Astrocyte of the cerebellum (primary cell): Measurements from ENCODE around the gene CPS1.

Experiments
- DNase-seq: peaks from one replicate; pipeline ENCODE4 v3.0.0-alpha.2; 2011; ENCODE audit warnings: low read depth
- H3K4me3 ChIP-seq: 2 replicates; pipeline ENCODE4 v1.5.1; 2011; ENCODE audit warnings: mild to moderate bottlenecking, low read depth, low read length, moderate library complexity
- in situ Hi-C: cut with HindIII; loops from 2 replicates; pipeline ENCODE4 v1.10.0; 2017; ENCODE audit warnings: low sequenced_read_pairs
- TF ChIP-seq, protein P1 (sequence below): IDR thresholded peaks from 2 replicates; pipeline ENCODE4 v1.5.1; 2012; ENCODE audit warnings: low read length, low read depth, moderate library complexity, mild to moderate bottlenecking; ENCODE audit errors: missing control alignments

Gene CPS1

DNA sequence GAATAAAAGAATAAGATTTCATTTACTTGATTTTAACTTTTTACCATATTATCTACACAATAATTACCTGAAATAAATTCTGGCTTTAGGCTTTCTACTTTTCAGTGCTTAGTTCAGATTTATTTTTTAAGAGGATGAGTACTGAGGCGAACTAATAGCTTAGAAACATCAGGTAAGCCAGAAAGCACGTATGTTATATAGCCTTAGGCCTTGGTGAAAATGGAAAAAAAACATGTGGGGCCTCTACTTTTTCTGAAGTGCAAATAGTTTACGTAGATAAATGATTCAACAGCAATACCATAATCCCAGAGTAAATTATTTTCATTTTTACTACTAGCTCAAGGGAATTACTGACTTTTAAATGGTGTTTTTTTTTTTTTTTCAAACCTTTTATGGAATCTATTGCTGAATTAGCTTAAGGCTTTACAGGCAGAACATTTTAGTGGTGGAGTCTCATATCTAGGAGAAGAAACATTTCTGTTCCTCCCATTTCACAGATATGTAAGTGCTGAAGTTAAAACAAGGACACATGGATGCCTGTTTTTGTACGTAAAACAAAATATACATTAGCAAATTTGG, 6.2 kb downstream of the CPS1 start:
- in situ Hi-C loops: no loop called here

DNA sequence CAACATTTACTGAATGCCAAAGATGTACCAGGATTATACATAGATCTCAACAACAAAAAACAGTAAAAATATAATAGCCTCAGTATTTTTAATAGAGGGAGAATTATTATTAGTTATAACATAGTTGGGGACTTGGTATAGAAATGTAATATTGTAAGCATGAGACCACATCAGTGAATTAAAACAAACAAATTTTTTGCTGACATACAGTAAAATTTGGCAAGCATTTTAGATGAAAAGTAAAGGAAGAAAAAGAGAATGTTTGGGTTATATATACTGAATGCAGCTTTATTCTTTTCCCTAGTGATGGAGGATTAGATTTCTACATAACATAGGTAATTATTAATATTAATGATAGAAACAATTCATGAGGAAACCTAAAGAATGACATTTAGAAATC, 10.9 kb downstream of the CPS1 start:
- TF ChIP-seq, protein P1, sequence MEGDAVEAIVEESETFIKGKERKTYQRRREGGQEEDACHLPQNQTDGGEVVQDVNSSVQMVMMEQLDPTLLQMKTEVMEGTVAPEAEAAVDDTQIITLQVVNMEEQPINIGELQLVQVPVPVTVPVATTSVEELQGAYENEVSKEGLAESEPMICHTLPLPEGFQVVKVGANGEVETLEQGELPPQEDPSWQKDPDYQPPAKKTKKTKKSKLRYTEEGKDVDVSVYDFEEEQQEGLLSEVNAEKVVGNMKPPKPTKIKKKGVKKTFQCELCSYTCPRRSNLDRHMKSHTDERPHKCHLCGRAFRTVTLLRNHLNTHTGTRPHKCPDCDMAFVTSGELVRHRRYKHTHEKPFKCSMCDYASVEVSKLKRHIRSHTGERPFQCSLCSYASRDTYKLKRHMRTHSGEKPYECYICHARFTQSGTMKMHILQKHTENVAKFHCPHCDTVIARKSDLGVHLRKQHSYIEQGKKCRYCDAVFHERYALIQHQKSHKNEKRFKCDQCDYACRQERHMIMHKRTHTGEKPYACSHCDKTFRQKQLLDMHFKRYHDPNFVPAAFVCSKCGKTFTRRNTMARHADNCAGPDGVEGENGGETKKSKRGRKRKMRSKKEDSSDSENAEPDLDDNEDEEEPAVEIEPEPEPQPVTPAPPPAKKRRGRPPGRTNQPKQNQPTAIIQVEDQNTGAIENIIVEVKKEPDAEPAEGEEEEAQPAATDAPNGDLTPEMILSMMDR: no peak
- no peak for DNase-seq
- H3K4me3 ChIP-seq: no peak overlapping the region
- in situ Hi-C loops: no loop called here

More for the DNA sequence above, 6.2 kb downstream of the CPS1 start:
- TF ChIP-seq, protein P1: no peak
- no peak for DNase-seq
- H3K4me3 ChIP-seq: no peak overlapping the region

- DNase-seq: no peak
- H3K4me3 ChIP-seq: no peak overlapping the region
- TF ChIP-seq, protein P1: no peak
- in situ Hi-C loops: no loop called here
Observed at GRCh38 chr2:210568108-210568507, 11.7 kb downstream of the CPS1 start.

GRCh38 chr2:210577263-210578071, 21.1 kb downstream of the CPS1 start:
- DNase-seq: peak; percentile 20
- TF ChIP-seq, protein P1: peak; percentile 71
- in situ Hi-C loops: no loop called here
- H3K4me3 ChIP-seq: no peak overlapping the region

DNA sequence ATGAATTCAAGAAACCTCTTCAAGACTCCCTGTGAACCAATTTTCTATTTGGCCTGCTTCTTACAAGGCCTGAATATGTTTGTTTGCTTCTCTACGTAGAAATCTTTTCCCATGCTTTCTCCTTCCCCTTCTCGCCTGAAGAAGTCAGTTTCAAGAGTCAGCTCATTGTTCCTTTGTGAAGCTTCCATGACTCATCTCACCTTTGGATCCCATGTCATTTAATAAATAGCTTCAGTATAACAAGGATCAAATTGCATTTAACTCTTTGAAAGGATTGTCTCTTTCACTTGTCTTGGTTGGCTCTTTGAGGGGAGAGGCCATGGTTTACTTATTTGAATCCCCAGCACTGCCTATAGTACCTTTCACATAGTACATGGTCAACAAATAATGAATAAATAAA, 28.4 kb downstream of the CPS1 start:
- TF ChIP-seq, protein P1: no peak
- peak; percentile 24 for DNase-seq
- in situ Hi-C loops: no loop called here
- no peak overlapping the region for H3K4me3 ChIP-seq

- no peak for DNase-seq
- TF ChIP-seq, protein P1: no peak
- no peak overlapping the region for H3K4me3 ChIP-seq
- in situ Hi-C loops: no loop called here
Observed at GRCh38 chr2:210586381-210586780, 30.0 kb downstream of the CPS1 start.
